ENCODE results near the gene KANSL1. TPM values are rescaled to one million over a fixed set of nuclear protein-coding genes. Genes with fewer than 3 reads are reported as not detected.

Gene KANSL1
- total and polyA plus RNA-seq, 9 of the 15 experiments (the other 6 are each of a cell fraction or from before 2014, with no cell fraction given) = 3.6 to 55.4 (median 31.8) TPM

GRCh38 chr17:45996282-45996937 is 196.8 kb downstream of the KANSL1 start (continued):
- TF ChIP-seq UBTF (IDR thresholded peaks at IDR 0.05; ENCODE audit: borderline replicate concordance in 1 of 2, low read depth in 2 of 2, low read length in 2 of 2) (no peak), ZFX (CRISPR knock-in tag; IDR thresholded peaks at IDR 0.05) (no peak), TBP (optimal IDR thresholded peaks at IDR 0.05; ENCODE audit: low read depth, low read length) (no peak), CHCHD3 (CRISPR knock-in tag; IDR thresholded peaks at IDR 0.05) (no peak), SFPQ (IDR thresholded peaks at IDR 0.05; ENCODE audit: low read depth, low read length) (no peak), ILF3 (IDR thresholded peaks at IDR 0.05; ENCODE audit: borderline replicate concordance) (no peak)
- TF ChIP-seq, protein P1, sequence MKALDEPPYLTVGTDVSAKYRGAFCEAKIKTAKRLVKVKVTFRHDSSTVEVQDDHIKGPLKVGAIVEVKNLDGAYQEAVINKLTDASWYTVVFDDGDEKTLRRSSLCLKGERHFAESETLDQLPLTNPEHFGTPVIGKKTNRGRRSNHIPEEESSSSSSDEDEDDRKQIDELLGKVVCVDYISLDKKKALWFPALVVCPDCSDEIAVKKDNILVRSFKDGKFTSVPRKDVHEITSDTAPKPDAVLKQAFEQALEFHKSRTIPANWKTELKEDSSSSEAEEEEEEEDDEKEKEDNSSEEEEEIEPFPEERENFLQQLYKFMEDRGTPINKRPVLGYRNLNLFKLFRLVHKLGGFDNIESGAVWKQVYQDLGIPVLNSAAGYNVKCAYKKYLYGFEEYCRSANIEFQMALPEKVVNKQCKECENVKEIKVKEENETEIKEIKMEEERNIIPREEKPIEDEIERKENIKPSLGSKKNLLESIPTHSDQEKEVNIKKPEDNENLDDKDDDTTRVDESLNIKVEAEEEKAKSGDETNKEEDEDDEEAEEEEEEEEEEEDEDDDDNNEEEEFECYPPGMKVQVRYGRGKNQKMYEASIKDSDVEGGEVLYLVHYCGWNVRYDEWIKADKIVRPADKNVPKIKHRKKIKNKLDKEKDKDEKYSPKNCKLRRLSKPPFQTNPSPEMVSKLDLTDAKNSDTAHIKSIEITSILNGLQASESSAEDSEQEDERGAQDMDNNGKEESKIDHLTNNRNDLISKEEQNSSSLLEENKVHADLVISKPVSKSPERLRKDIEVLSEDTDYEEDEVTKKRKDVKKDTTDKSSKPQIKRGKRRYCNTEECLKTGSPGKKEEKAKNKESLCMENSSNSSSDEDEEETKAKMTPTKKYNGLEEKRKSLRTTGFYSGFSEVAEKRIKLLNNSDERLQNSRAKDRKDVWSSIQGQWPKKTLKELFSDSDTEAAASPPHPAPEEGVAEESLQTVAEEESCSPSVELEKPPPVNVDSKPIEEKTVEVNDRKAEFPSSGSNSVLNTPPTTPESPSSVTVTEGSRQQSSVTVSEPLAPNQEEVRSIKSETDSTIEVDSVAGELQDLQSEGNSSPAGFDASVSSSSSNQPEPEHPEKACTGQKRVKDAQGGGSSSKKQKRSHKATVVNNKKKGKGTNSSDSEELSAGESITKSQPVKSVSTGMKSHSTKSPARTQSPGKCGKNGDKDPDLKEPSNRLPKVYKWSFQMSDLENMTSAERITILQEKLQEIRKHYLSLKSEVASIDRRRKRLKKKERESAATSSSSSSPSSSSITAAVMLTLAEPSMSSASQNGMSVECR (CRISPR knock-in tag; IDR thresholded peaks at IDR 0.05) = no peak

Data from K562 (cell line).